Small intestine (tissue), 7 donors: Measurements from ENCODE around the gene ADARB2. TPM values are rescaled to one million over a fixed set of nuclear protein-coding genes. Genes with fewer than 3 reads are reported as not detected.

Experiments used
- DNase-seq, 2 donors: peaks; one replicate each; pipeline versions ENCODE4 v3.0.0 to v3.0.0-alpha.2; 2013
- FAIRE-seq: peaks from 2 replicates; lab custom pipeline; 2012; peaks lifted over from hg19 to GRCh38; lab: Jason Lieb, UNC
- H3K27ac ChIP-seq, 3 donors: one replicate each; pipeline ENCODE4 v1.5.1; 2013; ENCODE audit warnings: low read length in 2 of 3, mild to moderate bottlenecking in 2 of 3, control low read depth in 1 of 3, inconsistent platforms in 1 of 3, low read depth in 1 of 3, moderate library complexity in 1 of 3
- H3K27me3 ChIP-seq, 3 donors: one replicate each; pipeline ENCODE4 v1.6.1; 2013; ENCODE audit warnings: low read length in 3 of 3, inconsistent platforms in 1 of 3; ENCODE audit not compliant: control insufficient read depth in 3 of 3, insufficient read depth in 3 of 3
- H3K36me3 ChIP-seq, 3 donors: one replicate each; pipeline ENCODE4 v1.6.1; 2013; ENCODE audit warnings: low read length in 3 of 3, inconsistent platforms in 1 of 3, low read depth in 1 of 3, mild to moderate bottlenecking in 1 of 3, moderate library complexity in 1 of 3; ENCODE audit not compliant: control insufficient read depth in 3 of 3, insufficient read depth in 2 of 3
- H3K4me1 ChIP-seq, 3 donors: one replicate each; pipeline ENCODE4 v1.6.1; 2013; ENCODE audit warnings: low read length in 2 of 3, inconsistent platforms in 1 of 3, low read depth in 1 of 3, mild to moderate bottlenecking in 1 of 3, moderate library complexity in 1 of 3; ENCODE audit not compliant: control insufficient read depth in 3 of 3, insufficient read depth in 2 of 3
- H3K4me3 ChIP-seq, 3 donors: one replicate each; pipeline ENCODE4 v1.5.1; 2013; ENCODE audit warnings: low read length in 3 of 3, control low read depth in 1 of 3, inconsistent platforms in 1 of 3, low read depth in 1 of 3, mild to moderate bottlenecking in 1 of 3, moderate library complexity in 1 of 3
- H3K9me3 ChIP-seq, 2 donors: one replicate each; pipeline ENCODE4 v1.6.1; 2013; ENCODE audit warnings: low read depth in 1 of 2, low read length in 1 of 2; ENCODE audit not compliant: control insufficient read depth in 2 of 2, insufficient read depth in 1 of 2
- WGBS, 3 donors: extraction: QIAGEN DNeasy Blood & Tissue Kit; methylation state at CpG; one replicate each; pipeline ENCODE4 v1.1.7; 2013; 5-methylcytosine and 5-hydroxymethylcytosine counted together
- polyA plus RNA-seq, 4 donors: library from polyadenylated mRNA; stranded (reverse) in 3 of 4; unstranded in 1 of 4; fragments of 200-250 nt in 3 of 4; fragments of 120-200 nt in 1 of 4; gene quantifications; one replicate each; pipeline versions ENCODE4 v1.2.1 to v1.2.3, GENCODE V29; 2013
- donor health status: healthy with polysubstance abuse.
- donor health status: control.
- donor health status: control.
- donor health status: Bipolar disorder and iron deficiency.
- donor health status: healthy.

ADARB2 gene
- polyA plus RNA-seq, 4 donors: 0.35 to 1.8 (median 0.94) TPM

DNA sequence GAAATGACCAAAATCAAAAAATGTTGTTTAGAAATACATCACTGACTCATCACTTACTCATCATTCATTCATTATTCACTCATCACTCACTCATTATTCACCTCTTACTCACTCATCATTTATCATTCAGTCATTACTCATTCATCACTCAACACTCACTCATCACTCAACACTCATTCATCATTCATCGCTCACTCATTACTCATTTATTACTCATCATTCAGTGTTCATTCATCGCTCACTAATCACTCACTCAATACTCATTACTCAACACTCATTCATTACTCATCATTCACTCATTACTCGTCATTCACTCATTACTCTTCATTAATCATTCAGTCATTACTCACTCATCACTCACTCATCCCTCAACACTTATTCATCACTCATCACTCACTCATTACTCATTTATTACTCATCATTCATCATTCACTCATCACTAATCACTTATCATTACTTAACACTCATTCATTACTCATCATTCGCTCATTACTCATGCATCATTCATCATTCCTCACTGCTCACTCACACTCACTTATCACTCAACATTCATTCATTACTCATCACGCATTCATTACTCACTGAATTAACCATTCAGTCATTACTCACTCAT lies 238.5 kb downstream of the ADARB2 start:
- peaks cover 0 to 9% (median 0%) of the 10 kb centered on the region in 3 donors for H3K4me1 ChIP-seq
- no peak for DNase-seq
- no peaks in the 10 kb centered on the region for H3K36me3 ChIP-seq
- H3K9me3 ChIP-seq: peaks cover 0 to 4% of the 10 kb centered on the region in 2 donors
- no peaks in the 10 kb centered on the region for H3K27me3 ChIP-seq
- 75 to 81% (median 81%) methylated on average over 5 of the region's 5 CpGs for WGBS, 3 donors
- H3K4me3 ChIP-seq: no peak overlapping the region
- H3K27ac ChIP-seq: no peak overlapping the region
- no peak for FAIRE-seq

DNA sequence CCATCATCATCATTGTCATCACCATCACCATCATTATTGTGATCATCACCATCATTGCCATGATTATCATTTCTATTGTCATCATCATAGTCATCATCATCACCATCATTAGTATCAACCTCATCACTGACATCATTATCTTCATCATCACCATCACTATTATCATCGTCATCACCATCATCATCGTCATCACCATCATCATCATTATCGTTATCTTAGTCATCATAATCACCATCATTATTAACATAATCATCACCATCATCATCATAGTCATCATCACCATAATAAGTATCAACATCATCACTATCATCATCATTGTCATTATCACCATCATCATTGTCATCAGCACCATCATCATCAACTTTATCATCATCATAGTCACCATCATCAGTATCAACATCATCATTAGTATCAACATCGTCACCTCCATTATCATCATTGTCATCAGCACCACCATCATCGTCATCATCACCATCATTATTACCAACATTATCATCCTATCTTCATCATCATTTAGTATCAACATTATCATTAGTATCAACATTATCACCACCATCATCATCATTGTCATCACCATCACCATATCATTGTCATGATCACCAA lies 241.3 kb downstream of the ADARB2 start:
- no peak overlapping the region for H3K4me3 ChIP-seq
- no peaks in the 10 kb centered on the region for H3K36me3 ChIP-seq
- no peak overlapping the region for H3K27ac ChIP-seq
- no peaks in the 10 kb centered on the region for H3K4me1 ChIP-seq
- no peaks in the 10 kb centered on the region for H3K27me3 ChIP-seq
- no peak for FAIRE-seq
- no peak for DNase-seq
- WGBS, 3 donors: 92 to 97% (median 92%) methylated on average over 5 of the region's 5 CpGs
- H3K9me3 ChIP-seq: no peaks in the 10 kb centered on the region

DNA sequence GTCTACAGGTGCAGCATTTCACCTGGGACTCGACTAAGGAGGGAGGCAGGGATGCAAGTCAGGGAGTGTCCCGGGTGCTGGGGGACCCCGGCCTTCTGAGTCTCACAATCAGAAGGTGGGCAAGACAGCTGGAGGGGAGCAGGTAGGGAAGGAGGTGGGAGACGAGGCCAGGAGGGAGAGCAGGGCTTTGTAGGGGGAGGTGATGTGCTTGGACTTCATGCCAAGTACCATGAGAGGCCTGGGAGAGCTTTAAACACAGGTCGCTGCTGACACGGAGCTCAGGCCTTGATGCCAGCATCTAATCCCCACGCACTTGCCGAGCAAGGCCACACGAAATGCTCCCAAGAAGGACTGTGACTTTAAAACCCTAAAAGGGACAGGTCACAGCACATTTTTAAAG lies 244.7 kb downstream of the ADARB2 start:
- FAIRE-seq: no peak

GRCh38 chr10:1491901-1492300 lies 245.4 kb downstream of the ADARB2 start:
- 74 to 82% (median 81%) methylated on average over 2 of the region's 2 CpGs for WGBS, 3 donors
- DNase-seq: no peak
- no peak overlapping the region for H3K27ac ChIP-seq
- H3K4me3 ChIP-seq: no peak overlapping the region
- no peaks in the 10 kb centered on the region for H3K4me1 ChIP-seq
- FAIRE-seq: no peak
- no peaks in the 10 kb centered on the region for H3K36me3 ChIP-seq
- no peaks in the 10 kb centered on the region for H3K27me3 ChIP-seq
- H3K9me3 ChIP-seq: no peaks in the 10 kb centered on the region

More for the DNA sequence above, 244.7 kb downstream of the ADARB2 start:
- no peak for DNase-seq
- Histone ChIP-seq H3K27ac (no peak overlapping the region), H3K4me3 (no peak overlapping the region), H3K4me1 (no peaks in the 10 kb centered on the region), H3K9me3 (no peaks in the 10 kb centered on the region), H3K36me3 (no peaks in the 10 kb centered on the region), H3K27me3 (no peaks in the 10 kb centered on the region)
- WGBS, 3 donors: 73 to 78% (median 76%) methylated on average over 9 of the region's 9 CpGs

GRCh38 chr10:1489801-1490200 lies 247.5 kb downstream of the ADARB2 start:
- H3K4me3 ChIP-seq: no peak overlapping the region
- no peak for FAIRE-seq

DNA sequence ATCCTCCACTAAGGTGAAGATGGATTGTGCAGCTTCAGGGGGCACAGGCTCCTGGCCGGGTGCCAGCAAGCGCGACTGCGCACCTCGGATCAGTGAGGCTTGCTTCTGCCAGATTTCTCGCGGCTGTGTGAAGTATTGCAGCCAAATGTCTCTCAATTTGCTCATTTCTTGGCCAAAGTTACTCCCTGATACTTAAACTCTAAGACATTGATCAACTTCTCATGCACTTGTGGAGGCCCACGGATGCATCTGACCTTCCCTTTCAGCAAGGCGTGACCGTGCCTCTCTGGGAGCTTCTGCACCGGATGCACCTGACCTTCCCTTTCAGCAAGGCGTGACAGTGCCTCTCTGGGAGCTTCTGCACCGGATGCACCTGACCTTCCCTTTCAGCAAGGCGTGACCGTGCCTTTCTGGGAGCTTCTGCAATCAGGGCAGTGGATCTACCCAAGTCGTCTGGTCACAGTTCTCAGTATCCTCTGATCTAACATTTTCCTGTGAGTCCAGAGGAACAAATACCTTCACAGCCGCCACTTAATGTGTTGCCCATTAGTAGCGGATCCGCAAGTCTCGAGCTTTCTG lies 248.3 kb downstream of the ADARB2 start:
- WGBS, 3 donors: 78 to 83% (median 79%) methylated on average over 20 of the region's 20 CpGs
- no peak for FAIRE-seq
- H3K27ac ChIP-seq: no peak overlapping the region
- no peak for DNase-seq
- no peaks in the 10 kb centered on the region for H3K27me3 ChIP-seq
- no peak overlapping the region for H3K4me3 ChIP-seq
- H3K9me3 ChIP-seq: no peaks in the 10 kb centered on the region
- no peaks in the 10 kb centered on the region for H3K36me3 ChIP-seq
- no peaks in the 10 kb centered on the region for H3K4me1 ChIP-seq

More at GRCh38 chr10:1489801-1490200, 247.5 kb downstream of the ADARB2 start:
- 81 to 87% (median 87%) methylated on average over 4 of the region's 4 CpGs for WGBS, 3 donors
- Histone ChIP-seq H3K27ac (no peak overlapping the region), H3K4me1 (no peaks in the 10 kb centered on the region), H3K9me3 (no peaks in the 10 kb centered on the region), H3K36me3 (no peaks in the 10 kb centered on the region), H3K27me3 (no peaks in the 10 kb centered on the region)
- DNase-seq: no peak

- DNase-seq (no peak), FAIRE-seq (no peak)
- Histone ChIP-seq H3K4me1 (no peaks in the 10 kb centered on the region), H3K36me3 (no peaks in the 10 kb centered on the region), H3K27ac (no peak overlapping the region), H3K27me3 (no peaks in the 10 kb centered on the region), H3K9me3 (no peaks in the 10 kb centered on the region), H3K4me3 (no peak overlapping the region)
- WGBS, 3 donors: 78 to 85% (median 80%) methylated on average over 14 of the region's 14 CpGs
These were observed 250.3 kb downstream of the ADARB2 start for GRCh38 chr10:1486841-1487687.

DNA sequence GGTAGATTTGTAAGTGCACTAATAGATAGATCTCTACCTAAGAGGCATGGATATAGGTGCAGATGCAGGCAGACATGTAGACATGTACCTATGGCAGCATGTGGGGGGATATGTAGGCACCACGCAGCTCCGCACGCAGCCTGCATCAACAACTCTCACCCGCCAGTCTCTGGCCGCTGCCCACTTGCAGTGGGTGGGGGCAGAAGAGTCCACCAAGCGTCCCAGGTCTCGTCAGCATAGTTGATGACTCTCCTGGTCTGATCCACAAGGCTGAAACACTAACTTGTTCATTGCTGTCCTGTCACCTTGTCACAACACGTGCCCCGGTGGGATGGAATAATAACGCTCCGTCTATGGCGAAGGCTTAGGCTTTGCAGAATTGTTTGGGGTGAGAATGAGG lies 252.0 kb downstream of the ADARB2 start:
- FAIRE-seq: no peak
- WGBS, 3 donors: 93 to 95% (median 94%) methylated on average over 12 of the region's 12 CpGs
- H3K36me3 ChIP-seq: no peaks in the 10 kb centered on the region

More for the DNA sequence above, 252.0 kb downstream of the ADARB2 start:
- Histone ChIP-seq H3K9me3 (no peaks in the 10 kb centered on the region), H3K27me3 (no peaks in the 10 kb centered on the region), H3K4me1 (no peaks in the 10 kb centered on the region), H3K27ac (no peak overlapping the region), H3K4me3 (no peak overlapping the region)
- DNase-seq: no peak
